Suprapubic skin (tissue), 3 donors: ENCODE measurements around the gene KLHL29.

ENCODE experiments used
- POLR2A ChIP-seq, 2 donors: fragments of 450-650 bp; IDR thresholded peaks; one replicate each; pipeline ENCODE4 v1.6.1; 2017; ENCODE audit warnings: antibody characterized with exemption in 2 of 2, mild to moderate bottlenecking in 2 of 2, moderate library complexity in 2 of 2
- TF ChIP-seq, protein P1 (sequence below), 2 donors: fragments of 200-600 bp in 1 of 2; fragments of 450-650 bp in 1 of 2; sonication (generic) in 1 of 2; IDR thresholded peaks; one replicate each; pipeline ENCODE4 v1.5.1; 2016 to 2019; ENCODE audit warnings: antibody characterized with exemption in 2 of 2, mild to moderate bottlenecking in 1 of 2, moderate library complexity in 1 of 2

DNA sequence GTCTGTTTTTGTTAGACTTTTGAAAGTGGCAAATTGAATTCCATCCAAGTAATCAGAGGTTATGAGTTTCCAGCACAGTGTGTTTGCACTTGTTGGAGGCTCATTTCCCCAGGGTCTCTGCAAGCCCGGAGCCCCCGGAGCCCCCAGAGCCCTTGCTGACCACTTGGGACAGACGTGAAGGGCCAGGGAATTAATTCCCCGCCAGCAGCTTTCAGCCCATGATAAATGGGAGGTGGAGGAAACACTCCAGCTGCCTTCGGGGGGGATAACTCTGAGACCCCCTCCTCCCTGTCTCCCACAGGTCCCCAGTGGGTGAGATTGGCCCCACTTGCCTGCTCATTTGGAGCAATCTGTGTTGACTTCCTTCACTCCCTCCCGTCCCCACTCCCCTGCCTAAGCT is 79.2 kb downstream of the KLHL29 start:
- TF ChIP-seq, protein P1, sequence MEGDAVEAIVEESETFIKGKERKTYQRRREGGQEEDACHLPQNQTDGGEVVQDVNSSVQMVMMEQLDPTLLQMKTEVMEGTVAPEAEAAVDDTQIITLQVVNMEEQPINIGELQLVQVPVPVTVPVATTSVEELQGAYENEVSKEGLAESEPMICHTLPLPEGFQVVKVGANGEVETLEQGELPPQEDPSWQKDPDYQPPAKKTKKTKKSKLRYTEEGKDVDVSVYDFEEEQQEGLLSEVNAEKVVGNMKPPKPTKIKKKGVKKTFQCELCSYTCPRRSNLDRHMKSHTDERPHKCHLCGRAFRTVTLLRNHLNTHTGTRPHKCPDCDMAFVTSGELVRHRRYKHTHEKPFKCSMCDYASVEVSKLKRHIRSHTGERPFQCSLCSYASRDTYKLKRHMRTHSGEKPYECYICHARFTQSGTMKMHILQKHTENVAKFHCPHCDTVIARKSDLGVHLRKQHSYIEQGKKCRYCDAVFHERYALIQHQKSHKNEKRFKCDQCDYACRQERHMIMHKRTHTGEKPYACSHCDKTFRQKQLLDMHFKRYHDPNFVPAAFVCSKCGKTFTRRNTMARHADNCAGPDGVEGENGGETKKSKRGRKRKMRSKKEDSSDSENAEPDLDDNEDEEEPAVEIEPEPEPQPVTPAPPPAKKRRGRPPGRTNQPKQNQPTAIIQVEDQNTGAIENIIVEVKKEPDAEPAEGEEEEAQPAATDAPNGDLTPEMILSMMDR (IDR thresholded peaks at IDR 0.05): no peak
- TF ChIP-seq POLR2A (IDR thresholded peaks at IDR 0.05): no peak
